Ovary (tissue), 9 donors: ENCODE measurements around the gene POLR2E. TPM values are rescaled to one million over a fixed set of nuclear protein-coding genes. Genes with fewer than 3 reads are reported as not detected.

Experiments
- DNase-seq, 5 donors: peaks; one replicate each; pipeline ENCODE4 v3.0.0-alpha.2; 2019 to 2020
- H3K27ac ChIP-seq, 2 donors: fragments of 200-600 bp; one replicate each; pipeline versions ENCODE4 v1.5.1 to v1.8.0; 2019 to 2022
- H3K27me3 ChIP-seq: fragments of 200-600 bp; one replicate; pipeline ENCODE4 v1.8.0; 2022
- H3K36me3 ChIP-seq: fragments of 200-600 bp; sonication (generic); one replicate; pipeline ENCODE4 v1.5.1; 2019
- H3K4me1 ChIP-seq: one replicate; pipeline ENCODE4 v1.8.1; 2013; ENCODE audit warnings: mild to moderate bottlenecking, moderate library complexity; ENCODE audit not compliant: insufficient read depth
- H3K4me3 ChIP-seq: fragments of 200-600 bp; sonication (generic); one replicate; pipeline ENCODE4 v1.5.1; 2017
- H3K9me3 ChIP-seq, 2 donors: fragments of 200-600 bp in 1 of 2; sonication (generic) in 1 of 2; one replicate each; pipeline versions ENCODE4 v1.5.1 to v1.8.1; 2013 to 2019; ENCODE audit warnings: mild to moderate bottlenecking in 1 of 2, moderate library complexity in 1 of 2
- EP300 ChIP-seq: sonication (generic); formaldehyde crosslinking; IDR thresholded peaks from one replicate; pipeline ENCODE4 v1.6.1; 2017; ENCODE audit warnings: antibody characterized with exemption
- POLR2A ChIP-seq: fragments of 450-650 bp; IDR thresholded peaks from one replicate; pipeline ENCODE4 v1.6.1; 2017; ENCODE audit warnings: antibody characterized with exemption, mild to moderate bottlenecking, moderate library complexity
- WGBS, 3 donors: extraction: QIAGEN DNeasy Blood & Tissue Kit in 1 of 3; methylation state at CpG; one replicate each; pipeline versions ENCODE4 v1.1.5 to v1.1.7; 2013 to 2017; 5-methylcytosine and 5-hydroxymethylcytosine counted together
- intact Hi-C, 4 donors: fragments of 100-400 bp; cut with DNase I; formaldehyde crosslinking; loops; one replicate each; pipeline versions ENCODE4 v1.11.0 to v1.15.1; 2022 to 2023
- polyA plus RNA-seq, 2 donors: library from polyadenylated mRNA; stranded (reverse); fragments of 200-250 nt in 1 of 2; fragments of 350-450 nt in 1 of 2; fragmentation: Illumina TruSeq in 1 of 2; extraction: RNeasy Lipid Tissue Mini Kit (QIAGEN cat#74804) in 1 of 2; gene quantifications; one replicate each; pipeline ENCODE4 v1.2.3, GENCODE V29; 2013 to 2014
- total RNA-seq, 7 donors: library from RNA; depleted of rRNA in 2 of 7; stranded (reverse); fragments of >200 nt in 2 of 7; fragmentation: NEBNext Ultra II Directional in 3 of 7; extraction: Animal tissue kit (Norgen Biotek cat#: 25700) in 3 of 7; gene quantifications; one replicate each; pipeline versions ENCODE4 v1.1.0 to v1.2.4, GENCODE V29; 2016 to 2023
- TF ChIP-seq, protein P1 (sequence below), 3 donors: fragments of 450-650 bp in 2 of 3; fragments of 200-600 bp in 1 of 3; IDR thresholded peaks; one replicate each; pipeline versions ENCODE4 v1.5.1 to v1.8.0; 2016 to 2022; ENCODE audit warnings: antibody characterized with exemption in 3 of 3, mild to moderate bottlenecking in 1 of 3
- donor health status: DM: no; HTN: no; CAD: no; lungs with moderate emphysema.
- donor health status: DM: no; HTN: no; CAD: no.
- donor health status: Bipolar disorder and iron deficiency.
- donor health status: DM: yes; HTN: yes; CAD: no.
- donor health status: DM: no; HTN: no; CAD: no.
- donor health status: DM: yes; HTN: yes; CAD: no.

Gene POLR2E
- total and polyA plus RNA-seq, 9 donors, result 11.1 to 157 (median 119) TPM

GRCh38 chr19:1089891-1090290 is 5.3 kb downstream of the POLR2E start:
- Histone ChIP-seq H3K27me3 (no peaks in the 10 kb centered on the region), H3K36me3 (no peaks in the 10 kb centered on the region), H3K4me1 (peaks cover 6% of the 10 kb centered on the region), H3K9me3 (no peaks in the 10 kb centered on the region), H3K4me3 (no peak overlapping the region), H3K27ac (no peak overlapping the region)
- no peak for DNase-seq
- no peak for TF ChIP-seq POLR2A
- TF ChIP-seq, protein P1, sequence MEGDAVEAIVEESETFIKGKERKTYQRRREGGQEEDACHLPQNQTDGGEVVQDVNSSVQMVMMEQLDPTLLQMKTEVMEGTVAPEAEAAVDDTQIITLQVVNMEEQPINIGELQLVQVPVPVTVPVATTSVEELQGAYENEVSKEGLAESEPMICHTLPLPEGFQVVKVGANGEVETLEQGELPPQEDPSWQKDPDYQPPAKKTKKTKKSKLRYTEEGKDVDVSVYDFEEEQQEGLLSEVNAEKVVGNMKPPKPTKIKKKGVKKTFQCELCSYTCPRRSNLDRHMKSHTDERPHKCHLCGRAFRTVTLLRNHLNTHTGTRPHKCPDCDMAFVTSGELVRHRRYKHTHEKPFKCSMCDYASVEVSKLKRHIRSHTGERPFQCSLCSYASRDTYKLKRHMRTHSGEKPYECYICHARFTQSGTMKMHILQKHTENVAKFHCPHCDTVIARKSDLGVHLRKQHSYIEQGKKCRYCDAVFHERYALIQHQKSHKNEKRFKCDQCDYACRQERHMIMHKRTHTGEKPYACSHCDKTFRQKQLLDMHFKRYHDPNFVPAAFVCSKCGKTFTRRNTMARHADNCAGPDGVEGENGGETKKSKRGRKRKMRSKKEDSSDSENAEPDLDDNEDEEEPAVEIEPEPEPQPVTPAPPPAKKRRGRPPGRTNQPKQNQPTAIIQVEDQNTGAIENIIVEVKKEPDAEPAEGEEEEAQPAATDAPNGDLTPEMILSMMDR (IDR thresholded peaks at IDR 0.05), result no peak
- no peak for TF ChIP-seq EP300
- intact Hi-C loops, result no loop called here
- 69 to 83% (median 75%) methylated on average over 8 to 22 of the region's 22 CpGs for WGBS, 3 donors

- Histone ChIP-seq H3K4me3 (no peak overlapping the region), H3K9me3 (no peaks in the 10 kb centered on the region), H3K27me3 (no peaks in the 10 kb centered on the region), H3K4me1 (peaks cover 5% of the 10 kb centered on the region), H3K36me3 (no peaks in the 10 kb centered on the region), H3K27ac (no peak overlapping the region)
- DNase-seq, result no peak
- intact Hi-C loops, result no loop called here
- WGBS, 3 donors, result 92 to 93% (median 93%) methylated on average over 31 to 32 of the region's 32 CpGs
- TF ChIP-seq EP300 (no peak), POLR2A (no peak)
- TF ChIP-seq, protein P1 (IDR thresholded peaks at IDR 0.05), result no peak
Measured at GRCh38 chr19:1089126-1089771, 5.9 kb downstream of the POLR2E start.

- no peaks in the 10 kb centered on the region for H3K4me1 ChIP-seq
- H3K9me3 ChIP-seq, result no peaks in the 10 kb centered on the region
- H3K4me3 ChIP-seq, result no peak overlapping the region
- no peak overlapping the region for H3K27ac ChIP-seq
- WGBS, 3 donors, result 78 to 90% (median 86%) methylated on average over 27 of the region's 27 CpGs
- TF ChIP-seq, protein P1 (IDR thresholded peaks at IDR 0.05), result no peak
- TF ChIP-seq POLR2A, result no peak
- TF ChIP-seq EP300, result no peak
- intact Hi-C loops, result no loop called here
- no peak for DNase-seq
- no peaks in the 10 kb centered on the region for H3K36me3 ChIP-seq
- no peaks in the 10 kb centered on the region for H3K27me3 ChIP-seq
Measured at GRCh38 chr19:1088416-1089010, 6.7 kb downstream of the POLR2E start.

DNA sequence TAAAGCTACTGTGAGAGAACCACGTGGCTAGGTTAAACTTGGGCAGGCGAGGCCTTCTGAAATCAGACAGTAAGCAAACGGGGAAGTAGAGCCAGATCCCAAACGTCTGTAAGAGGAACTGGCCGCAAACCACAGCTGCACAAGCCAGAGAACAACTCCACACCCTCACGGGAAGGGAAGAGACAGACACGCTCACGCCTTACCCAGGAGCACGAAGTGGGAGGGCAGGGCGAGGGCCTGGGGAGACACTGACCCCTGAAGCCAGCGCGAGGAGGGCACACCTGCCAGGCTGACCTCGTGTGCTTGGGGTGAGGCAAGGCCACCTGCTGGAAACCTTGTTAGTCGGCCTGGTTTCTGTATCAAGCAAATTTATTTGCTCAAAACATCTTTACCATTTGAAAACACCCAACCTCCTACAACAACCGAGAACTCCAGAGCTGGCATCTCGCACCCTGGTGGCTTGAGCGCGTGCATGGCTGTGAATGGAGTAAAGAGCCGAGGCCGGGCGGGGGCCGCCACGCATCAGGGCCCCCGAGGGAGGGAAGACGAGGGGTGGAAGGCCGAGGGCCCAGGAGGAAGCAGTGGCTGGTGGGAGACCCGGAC is 7.3 kb downstream of the POLR2E start:
- H3K4me3 ChIP-seq, result no peak overlapping the region
- no peaks in the 10 kb centered on the region for H3K27me3 ChIP-seq
- no peaks in the 10 kb centered on the region for H3K9me3 ChIP-seq
- no peak overlapping the region for H3K27ac ChIP-seq
- no peaks in the 10 kb centered on the region for H3K4me1 ChIP-seq
- no peak for DNase-seq
- TF ChIP-seq EP300 (no peak), POLR2A (no peak)
- TF ChIP-seq, protein P1 (IDR thresholded peaks at IDR 0.05), result no peak
- 63 to 74% (median 72%) methylated on average over 27 of the region's 27 CpGs for WGBS, 3 donors
- intact Hi-C loops, result no loop called here
- H3K36me3 ChIP-seq, result no peaks in the 10 kb centered on the region
